B cell (primary cell): ENCODE results near the gene SHLD2. TPM values are rescaled to one million over a fixed set of nuclear protein-coding genes. Genes with fewer than 3 reads are reported as not detected.

Experiments used
- ATAC-seq: fragments of 200-7000 bp; cut with Tn5 transposase; one replicate; pipeline ENCODE4 v1.10.0; 2021; ENCODE audit warnings: low read depth, mild to moderate bottlenecking, moderate number of reproducible peaks, moderate library complexity
- CTCF ChIA-PET: fragments of 350-600 bp; sonication (Branson Sonifier 250); formaldehyde crosslinking; loops from one replicate; lab custom pipeline; 2021; ENCODE audit warnings: antibody characterized with exemption, inconsistent platforms; lab: Charles Lee
- POLR2A ChIA-PET: fragments of 350-600 bp; sonication (Branson Sonifier 250); formaldehyde crosslinking; loops from one replicate; lab custom pipeline; 2021; ENCODE audit warnings: antibody characterized with exemption; lab: Charles Lee
- DNase-seq: peaks from one replicate; pipeline ENCODE4 v3.0.0; 2013
- H2AFZ ChIP-seq: 2 replicates; pipeline ENCODE4 v1.6.1; 2012; ENCODE audit warnings: mild to moderate bottlenecking, low read depth, low read length; ENCODE audit not compliant: insufficient read depth, poor library complexity, severe bottlenecking
- H3K27ac ChIP-seq, 2 donors: 1 replicate in 1 of 2; 2 replicates in 1 of 2; pipeline ENCODE4 v1.5.1; 2012 to 2013; ENCODE audit warnings: low read length in 2 of 2, mild to moderate bottlenecking in 2 of 2, moderate library complexity in 1 of 2
- H3K27me3 ChIP-seq, 4 experiments: fragments of 200-600 bp in 1 of 4; sonication (generic) in 1 of 4; replicated peaks in 1 of 4; 1 replicate in 2 of 4; 2 replicates in 2 of 4; pipeline versions ENCODE4 v1.6.1 to v1.7.0; 2013 to 2016; ENCODE audit warnings: low read length in 3 of 4, mild to moderate bottlenecking in 2 of 4, mixed read lengths in 1 of 4, moderate library complexity in 1 of 4; ENCODE audit not compliant: insufficient read depth in 4 of 4, control insufficient read depth in 3 of 4; ENCODE audit errors: control extremely low read depth in 1 of 4
- H3K36me3 ChIP-seq, 2 experiments: replicated peaks in 1 of 2; 1 replicate in 1 of 2; 2 replicates in 1 of 2; pipeline versions ENCODE4 v1.6.1 to v1.7.1; 2013; ENCODE audit warnings: low read length in 1 of 2; ENCODE audit not compliant: insufficient read depth in 2 of 2, control insufficient read depth in 1 of 2; ENCODE audit errors: control extremely low read depth in 1 of 2, extremely low read depth in 1 of 2
- H3K4me1 ChIP-seq, 2 donors: fragments of 200-600 bp in 1 of 2; sonication (generic) in 1 of 2; 1 replicate in 1 of 2; 2 replicates in 1 of 2; pipeline versions ENCODE4 v1.5.1 to v1.6.1; 2013 to 2017; ENCODE audit warnings: low read length in 2 of 2; ENCODE audit not compliant: control insufficient read depth in 2 of 2, insufficient read depth in 2 of 2
- H3K4me2 ChIP-seq: replicated peaks from 2 replicates; pipeline ENCODE3; 2012; ENCODE audit warnings: mild to moderate bottlenecking, low read depth, low read length; ENCODE audit not compliant: poor library complexity, severe bottlenecking
- H3K4me3 ChIP-seq, 5 experiments: fragments of 200-600 bp in 1 of 5; sonication (generic) in 1 of 5; 1 replicate in 3 of 5; 2 replicates in 2 of 5; pipeline versions ENCODE4 v1.5.1 to v1.7.0; 2011 to 2016; ENCODE audit warnings: low read length in 4 of 5, mild to moderate bottlenecking in 4 of 5, low read depth in 2 of 5, control low read depth in 1 of 5, moderate library complexity in 1 of 5; ENCODE audit not compliant: insufficient read depth in 1 of 5; ENCODE audit errors: control extremely low read depth in 1 of 5, extremely low read depth in 1 of 5
- H3K79me2 ChIP-seq: fragments of 200-600 bp; sonication (generic); one replicate; pipeline ENCODE4 v1.6.0; 2016; ENCODE audit warnings: low read length; ENCODE audit not compliant: control insufficient read depth, insufficient read depth
- H3K9ac ChIP-seq: fragments of 200-600 bp; sonication (generic); 2 replicates; pipeline ENCODE4 v1.6.1; 2017; ENCODE audit warnings: mild to moderate bottlenecking, low read length, moderate library complexity
- H3K9me3 ChIP-seq, 3 donors: one replicate each; pipeline versions ENCODE4 v1.6.1 to v1.7.1; 2013; ENCODE audit warnings: low read length in 2 of 3; ENCODE audit not compliant: control insufficient read depth in 2 of 3, insufficient read depth in 1 of 3; ENCODE audit errors: control extremely low read depth in 1 of 3
- H4K20me1 ChIP-seq: 2 replicates; pipeline ENCODE4 v1.6.0; 2012; ENCODE audit warnings: mild to moderate bottlenecking, low read length; ENCODE audit not compliant: insufficient read depth, control insufficient read depth, poor library complexity, severe bottlenecking
- H3K27ac Mint-ChIP-seq: one replicate; pipeline ENCODE4 v1.8.0; 2021; ENCODE audit warnings: mixed read lengths
- H3K27me3 Mint-ChIP-seq: one replicate; pipeline ENCODE4 v1.8.0; 2021; ENCODE audit warnings: mixed read lengths
- H3K4me1 Mint-ChIP-seq: one replicate; pipeline ENCODE4 v1.8.0; 2021; ENCODE audit warnings: mixed read lengths
- H3K4me3 Mint-ChIP-seq: one replicate; pipeline ENCODE4 v1.8.0; 2021; ENCODE audit warnings: mixed read lengths
- H3K9me3 Mint-ChIP-seq: one replicate; pipeline ENCODE4 v1.8.0; 2022; ENCODE audit warnings: mixed read lengths; ENCODE audit not compliant: insufficient read depth
- CTCF ChIP-seq: fragments of 200-600 bp; IDR thresholded peaks from one replicate; pipeline ENCODE4 v1.8.0; 2022; ENCODE audit warnings: antibody characterized with exemption, mild to moderate bottlenecking
- EZH2 ChIP-seq: IDR thresholded peaks from 2 replicates; pipeline ENCODE4 v1.6.1; 2012; ENCODE audit warnings: borderline replicate concordance, low read depth, mild to moderate bottlenecking, moderate library complexity, low read length; ENCODE audit not compliant: insufficient read depth, poor library complexity, severe bottlenecking
- WGBS: methylation state at CpG from one replicate; pipeline ENCODE4 v1.1.5; 2013; ENCODE audit warnings: missing lambda C conversion rate; ENCODE audit not compliant: insufficient coverage; 5-methylcytosine and 5-hydroxymethylcytosine counted together
- intact Hi-C: fragments of 100-400 bp; cut with micrococcal nuclease; formaldehyde crosslinking; loops from one replicate; pipeline ENCODE4 v1.10.0; 2022
- polyA minus RNA-seq: library from RNA; depleted of rRNA, polyadenylated mRNA; stranded (reverse); fragments of >200 nt; gene quantifications from 2 replicates; pipeline ENCODE4 v1.2.3, GENCODE V29; 2012
- polyA plus RNA-seq: library from polyadenylated mRNA; depleted of rRNA; stranded (reverse); fragments of >200 nt; gene quantifications from 2 replicates; pipeline ENCODE4 v1.2.3, GENCODE V29; 2012
- total RNA-seq, 2 donors: library from RNA; stranded (reverse); fragments of 120-200 nt in 1 of 2; gene quantifications; 1 replicate in 1 of 2; 2 replicates in 1 of 2; pipeline versions ENCODE4 v1.2.3 to v1.2.4, GENCODE V29; 2013 to 2022

The SHLD2 gene
- total RNA-seq (22.0 and 22.3 TPM in 2 replicates), polyA plus RNA-seq (9.0 and 14.3 TPM in 2 replicates), polyA minus RNA-seq (13.1 and 14.1 TPM in 2 replicates)
- 33.3 TPM for total RNA-seq (2013)

- peak within 1 kb of the TSS; percentile 91 for H3K4me2 ChIP-seq
- H3K27me3 ChIP-seq, result no peaks in the 10 kb centered on the region
- H3K4me1 ChIP-seq, result peaks cover 26 to 32% of the 10 kb centered on the region in 2 donors
- under 1% methylated on average over 67 of the region's 111 CpGs for WGBS
- H3K27ac ChIP-seq, result peak within 1 kb of the TSS; percentile 86 to 93
- peaks cover 33% of the 10 kb centered on the region for H4K20me1 ChIP-seq
- intact Hi-C loops, result loop anchor here (1.0 to 10.0 kb wide), 6 partner anchors 110 to 574 kb away; partner anchors contain the start of gene WAPL
- ATAC-seq (peak; percentile 73), DNase-seq (peak; percentile 92)
- H3K4me1 Mint-ChIP-seq, result peaks cover 51% of the 10 kb centered on the region
- CTCF ChIA-PET, result interaction anchor here (0.6 kb wide), 1 partner anchor 109 kb away, joined by 3 read pairs; no protein-coding TSS in a partner anchor
- H2AFZ ChIP-seq, result peak within 1 kb of the TSS; percentile 93
- H3K79me2 ChIP-seq, result peaks cover 76% of the 10 kb centered on the region
- H3K9ac ChIP-seq, result peak within 1 kb of the TSS; percentile 85
- H3K27me3 Mint-ChIP-seq, result no peaks in the 10 kb centered on the region
- peak within 1 kb of the TSS; percentile 96 for H3K4me3 Mint-ChIP-seq
- TF ChIP-seq EZH2 (no peak), CTCF (no peak)
- POLR2A ChIA-PET, result interaction anchor here (0.7 to 2.2 kb wide), 3 partner anchors 124 to 767 kb away, joined by 3 to 10 read pairs (median 3); no protein-coding TSS in a partner anchor
- peak within 1 kb of the TSS; percentile 59 to 79 (median 78) for H3K4me3 ChIP-seq
- H3K27ac Mint-ChIP-seq, result peak within 1 kb of the TSS; percentile 95
- H3K9me3 Mint-ChIP-seq, result no peaks in the 10 kb centered on the region
- H3K36me3 ChIP-seq, result peaks cover 0 to 3% of the 10 kb centered on the region in 2 experiments
- no peaks in the 10 kb centered on the region for H3K9me3 ChIP-seq
Measured at GRCh38 chr10:87094373-87095235, at the start of gene SHLD2, which contains the start of gene GLUD1. Gene SHLD2 (plus strand): TSS chr10:87095206. CDS start chr10:87151355, 56,149 bp downstream. Gene GLUD1 (minus strand): TSS chr10:87094843. CDS start chr10:87094769, 74 bp downstream.
